Raji (cell line): ENCODE data around the gene S100A13.

Source experiments
- POLR2A ChIP-seq: IDR thresholded peaks from 2 replicates; pipeline ENCODE4 v1.6.1; 2011; ENCODE audit warnings: low read depth, low read length, control low read depth; ENCODE audit not compliant: insufficient read depth

S100A13 gene

DNA sequence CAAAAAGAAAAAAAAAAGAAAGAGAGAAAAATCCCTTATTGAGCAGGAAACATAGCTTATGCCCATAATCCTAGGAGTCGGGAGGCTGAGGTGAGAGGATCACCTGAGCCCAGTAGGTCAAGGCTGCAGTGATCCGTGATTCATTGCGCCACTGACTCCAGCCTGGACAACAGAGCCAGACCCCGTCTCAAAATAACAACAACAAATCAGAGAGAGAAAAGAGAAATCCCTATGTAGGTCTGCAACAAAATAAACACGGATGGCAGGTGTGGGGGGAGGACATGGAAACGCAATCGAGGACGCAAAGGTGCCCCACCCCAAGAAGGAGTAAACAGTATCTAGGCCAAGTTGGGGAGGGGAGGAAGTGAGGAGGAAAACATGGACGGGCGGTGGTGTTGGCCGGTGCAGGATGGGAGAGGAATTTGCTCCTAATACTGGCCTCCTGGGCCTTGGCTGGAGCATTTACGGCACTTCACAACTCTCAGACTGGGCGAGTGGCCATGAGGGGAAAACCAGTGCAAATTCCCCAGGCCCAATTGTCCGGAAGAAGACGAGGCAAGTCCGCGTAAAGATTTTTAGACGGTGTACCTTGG lies 6.0 kb upstream of the S100A13 start:
- no peak for TF ChIP-seq POLR2A

DNA sequence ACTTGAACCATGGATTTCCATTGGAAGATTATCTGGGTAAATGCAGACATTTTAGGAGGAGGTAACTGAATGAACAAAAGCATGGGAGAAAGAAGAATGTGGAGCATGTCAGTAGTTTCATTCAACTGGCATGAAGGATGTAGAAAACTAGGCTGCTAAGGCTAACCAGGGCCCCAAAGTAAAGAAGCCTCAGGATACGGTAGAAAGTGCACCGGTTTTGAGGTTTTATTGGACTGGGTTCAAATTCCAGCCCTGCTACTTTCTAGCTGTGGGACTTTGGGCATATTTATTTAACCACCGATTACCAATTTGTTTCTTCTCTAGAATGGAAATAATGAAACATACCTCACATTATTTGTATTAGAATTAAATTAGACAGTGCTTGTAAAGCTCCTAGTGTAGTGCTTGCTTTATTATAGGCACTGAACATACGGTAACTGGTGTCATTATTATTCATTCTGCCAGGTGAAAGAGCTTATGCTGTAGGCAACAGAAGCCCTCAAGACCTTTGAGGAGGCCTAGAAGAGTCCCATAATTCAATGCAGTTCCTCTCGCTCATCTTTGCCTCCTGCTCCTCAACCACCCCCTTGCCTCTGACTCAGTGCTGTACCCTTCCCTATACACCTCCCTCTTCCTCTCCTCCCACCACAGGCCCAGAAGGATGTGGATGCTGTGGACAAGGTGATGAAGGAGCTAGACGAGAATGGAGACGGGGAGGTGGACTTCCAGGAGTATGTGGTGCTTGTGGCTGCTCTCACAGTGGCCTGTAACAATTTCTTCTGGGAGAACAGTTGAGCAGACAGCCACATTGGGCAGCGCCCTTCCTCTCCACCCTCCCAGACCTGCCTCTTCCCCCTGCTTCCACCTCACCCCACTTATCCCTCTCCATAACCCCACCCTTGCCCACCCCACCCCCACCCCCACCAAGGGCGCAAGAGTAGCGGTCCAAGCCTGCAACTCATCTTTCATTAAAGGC lies 4.0 kb upstream of the S100A13 start:
- TF ChIP-seq POLR2A: no peak

DNA sequence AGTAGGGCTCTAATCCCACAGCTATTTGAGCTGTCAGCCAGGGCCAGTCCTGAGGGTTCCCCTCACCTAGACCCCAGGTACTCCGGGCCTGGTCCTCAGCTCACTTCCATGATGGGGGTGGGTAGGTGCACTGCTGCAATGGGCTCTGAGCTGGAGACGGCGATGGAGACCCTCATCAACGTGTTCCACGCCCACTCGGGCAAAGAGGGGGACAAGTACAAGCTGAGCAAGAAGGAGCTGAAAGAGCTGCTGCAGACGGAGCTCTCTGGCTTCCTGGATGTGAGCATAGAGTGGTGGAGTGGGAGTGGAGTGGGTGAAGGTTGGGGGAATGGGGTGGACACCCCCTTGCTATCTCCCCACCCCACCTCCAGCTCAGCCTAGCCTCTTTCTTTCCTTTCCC lies 3.1 kb upstream of the S100A13 start:
- TF ChIP-seq POLR2A: no peak

DNA sequence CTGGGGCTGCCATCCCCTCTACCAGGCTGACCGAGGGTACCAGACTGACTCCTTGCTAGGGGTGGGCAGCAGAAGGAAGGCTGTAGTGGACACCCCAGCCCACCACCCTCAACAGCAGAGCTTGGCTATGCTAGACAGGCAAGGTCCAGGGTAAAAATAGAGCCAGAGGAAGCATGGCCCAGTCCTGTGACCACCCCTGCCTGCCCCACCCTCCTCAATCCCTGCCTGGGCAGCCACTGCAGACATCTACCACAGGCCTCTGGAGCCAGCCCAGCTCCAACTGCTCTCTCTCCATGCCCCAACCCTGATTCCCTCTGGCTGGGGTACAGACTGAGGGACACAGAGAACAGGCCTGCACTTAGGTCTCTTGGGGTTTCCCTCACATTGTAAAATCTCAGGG lies 2.7 kb upstream of the S100A13 start:
- no peak for TF ChIP-seq POLR2A

DNA sequence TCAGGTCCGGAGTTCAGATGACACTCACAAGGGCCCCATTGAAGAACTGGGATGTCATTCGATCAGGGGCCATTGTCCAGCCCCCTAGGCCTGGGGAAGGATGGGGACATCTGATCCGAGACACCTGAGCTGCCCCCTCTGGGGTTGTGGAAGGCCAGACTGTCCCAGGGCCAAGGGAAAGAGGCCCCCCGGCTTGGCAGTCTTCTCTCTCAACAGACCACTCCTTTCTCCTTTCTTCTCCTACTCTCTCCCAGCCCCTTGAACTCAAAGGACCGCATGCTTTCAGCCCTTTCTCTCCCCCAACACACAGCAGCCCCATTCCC lies 2.0 kb upstream of the S100A13 start:
- no peak for TF ChIP-seq POLR2A

DNA sequence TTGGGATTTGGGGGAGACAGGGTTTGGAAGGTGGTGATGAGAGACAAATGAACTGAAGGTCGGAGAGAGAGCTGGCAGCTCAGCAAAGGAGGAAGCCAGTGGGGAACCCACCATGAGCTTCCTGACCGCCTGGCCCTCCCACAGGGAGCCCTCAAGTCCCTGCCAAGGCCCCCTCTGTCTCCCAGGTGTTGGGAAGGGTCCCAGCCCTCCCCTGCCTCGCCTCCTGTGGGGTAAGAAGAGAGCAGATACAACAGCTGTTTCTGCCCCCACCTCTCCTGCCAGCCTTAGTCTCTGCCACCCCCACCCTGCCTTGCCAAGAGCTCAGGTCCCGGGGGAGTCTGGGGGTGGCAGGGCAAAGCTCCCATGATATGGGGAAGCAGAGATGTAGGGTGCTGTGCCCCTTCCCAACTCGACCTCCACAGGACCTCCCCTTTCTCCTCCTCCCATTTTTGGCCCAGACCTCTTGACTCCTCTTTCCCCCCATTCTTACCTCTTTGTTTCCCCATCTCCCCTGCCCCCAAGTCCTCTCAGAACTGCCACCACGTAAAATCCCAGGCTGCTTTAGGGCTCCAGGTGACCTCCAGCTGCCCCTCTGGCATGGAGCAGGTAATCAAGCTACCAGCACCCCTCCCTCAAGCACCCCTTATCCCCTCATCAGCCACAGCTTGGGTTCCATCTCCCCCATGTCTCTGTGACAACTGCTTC lies 1.5 kb upstream of the S100A13 start:
- no peak for TF ChIP-seq POLR2A

DNA sequence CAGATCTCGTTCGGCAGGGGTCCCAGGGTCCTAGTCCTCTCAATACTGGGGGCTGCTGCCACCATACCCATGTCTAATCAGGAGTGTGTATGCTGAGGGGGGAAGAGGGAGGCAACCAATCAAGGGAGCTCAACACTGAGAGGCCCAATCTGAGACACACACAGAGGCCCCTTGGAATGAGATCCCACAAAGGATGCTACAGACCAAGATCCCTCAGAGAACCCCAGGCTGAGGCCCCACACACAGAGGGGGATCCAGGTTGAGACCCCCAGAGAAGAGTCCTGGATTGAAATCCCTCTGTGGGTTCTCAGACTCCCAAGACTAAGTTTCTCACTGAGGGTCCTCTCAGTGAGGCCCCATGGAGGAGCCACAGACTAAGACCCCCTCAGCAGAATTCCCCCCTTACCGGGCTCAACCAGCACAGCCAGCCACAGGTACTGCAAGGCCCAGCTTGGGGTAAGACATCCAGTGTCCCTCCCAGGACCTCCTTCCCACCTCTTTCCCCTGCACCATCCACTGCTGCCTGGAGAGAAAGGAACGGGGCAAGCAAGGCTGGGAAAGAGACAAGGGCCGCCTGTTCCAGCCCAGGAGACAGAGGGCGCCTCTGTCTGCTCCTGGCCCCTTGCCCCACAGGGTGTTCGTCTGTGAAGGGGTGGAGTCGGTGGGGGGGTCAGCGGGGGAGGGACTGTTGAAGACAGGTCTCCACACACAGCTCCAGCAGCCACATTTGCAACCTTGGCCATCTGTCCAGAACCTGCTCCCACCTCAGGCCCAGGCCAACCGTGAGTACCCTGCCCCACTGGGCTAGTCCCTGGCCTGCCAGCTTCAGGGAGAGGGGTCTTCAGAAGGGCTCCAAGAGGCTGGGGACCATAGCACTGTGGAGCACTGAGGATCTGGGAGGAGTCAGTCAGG lies 666 bp upstream of the S100A13 start, which contains the start of gene S100A1:
TSS of gene S100A1 (plus strand) at position 720 of the 912 bp plus-strand sequence. CDS start 2,088 bp downstream, outside the sequence.
- no peak for TF ChIP-seq POLR2A

DNA sequence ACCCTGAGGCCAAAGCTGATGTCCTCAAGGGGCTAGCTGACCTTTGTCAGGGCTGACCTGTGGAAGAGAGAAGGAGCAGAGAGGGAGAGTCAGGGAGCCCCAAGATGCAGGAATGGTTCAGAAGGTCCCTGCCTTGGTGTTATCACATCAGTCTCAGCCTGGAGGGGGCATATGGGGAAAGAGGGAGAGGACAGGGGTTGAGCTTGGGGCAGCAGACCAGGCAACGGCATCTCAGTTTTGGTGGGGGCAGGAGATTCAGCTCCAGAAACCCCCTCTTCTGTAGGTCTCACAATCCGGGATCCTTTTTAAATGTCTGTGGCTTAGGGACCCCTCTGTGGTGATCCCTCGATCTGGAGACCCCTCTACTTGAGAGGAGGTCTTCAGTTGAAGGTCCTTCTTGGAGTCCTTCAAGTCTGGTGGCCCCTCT lies 815 bp downstream of the S100A13 start:
- no peak for TF ChIP-seq POLR2A

DNA sequence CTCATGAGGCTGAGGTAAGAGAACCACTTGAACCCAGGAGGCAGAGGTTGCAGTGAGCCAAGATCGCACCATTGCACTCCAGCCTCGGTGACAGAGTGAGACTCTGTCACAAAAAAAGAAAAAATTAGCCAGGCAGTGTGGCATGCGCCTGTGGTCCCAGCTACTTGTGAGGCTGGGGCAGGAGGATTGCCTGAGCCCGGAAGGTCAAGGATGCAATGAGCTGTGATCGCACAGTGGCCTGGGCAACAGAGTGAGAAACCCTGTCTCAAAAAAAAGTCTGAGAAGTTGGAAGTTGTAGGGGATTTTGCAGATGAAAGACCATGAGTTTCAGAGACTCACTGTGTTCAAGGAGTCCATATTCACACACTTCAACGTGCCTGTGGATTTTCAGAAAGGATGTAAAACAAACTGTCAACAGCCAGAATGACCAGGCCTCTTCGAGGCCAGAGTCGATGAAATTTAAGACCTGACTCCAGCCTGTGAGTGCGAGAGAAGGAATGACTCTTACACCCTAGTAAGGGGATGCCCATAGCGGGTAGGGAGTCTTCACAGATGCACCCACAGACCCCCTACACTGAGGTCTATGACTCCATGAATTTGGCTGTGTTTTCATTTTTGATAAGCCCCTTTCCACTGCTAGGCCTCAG lies 2.2 kb downstream of the S100A13 start:
- TF ChIP-seq POLR2A: no peak

DNA sequence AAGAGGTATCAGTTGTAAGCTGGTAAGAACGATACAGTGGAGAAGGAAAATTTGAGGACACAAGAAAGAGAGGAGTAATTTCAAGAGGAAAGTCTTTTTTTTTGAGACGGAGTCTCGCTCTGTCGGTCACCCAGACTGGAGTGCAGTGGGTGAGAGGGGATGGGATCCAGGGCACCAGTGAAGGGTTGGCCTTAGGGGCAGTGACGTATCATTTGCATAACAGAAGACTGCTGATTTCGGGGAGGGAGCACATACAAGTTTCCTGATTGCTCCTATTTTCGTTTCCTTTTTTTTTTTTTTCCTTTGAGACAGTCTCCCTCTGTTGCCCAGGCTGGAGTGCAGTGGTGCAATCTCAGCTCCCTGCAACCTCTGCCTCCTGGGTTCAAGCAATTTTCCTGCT lies 4.2 kb downstream of the S100A13 start:
- no peak for TF ChIP-seq POLR2A

DNA sequence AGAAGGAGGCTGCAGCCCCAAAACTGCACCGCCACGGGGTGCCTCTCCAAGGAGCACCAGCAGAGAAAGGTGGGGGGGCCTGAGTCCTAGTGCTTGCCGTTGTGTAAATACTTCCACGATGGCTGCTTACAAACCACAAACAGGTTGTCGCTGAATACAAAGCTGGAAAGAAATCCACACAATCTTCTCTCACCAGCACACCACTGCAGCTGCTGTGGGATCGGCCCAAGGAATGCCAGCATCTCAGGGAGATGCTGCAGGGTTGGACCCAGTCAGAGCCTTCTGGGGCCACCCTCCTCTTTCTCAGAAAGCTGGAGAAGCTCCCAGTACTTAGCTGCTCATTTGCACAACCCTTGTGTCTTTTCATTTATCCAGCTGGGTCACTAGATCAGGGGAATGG lies 8.1 kb downstream of the S100A13 start:
- no peak for TF ChIP-seq POLR2A

DNA sequence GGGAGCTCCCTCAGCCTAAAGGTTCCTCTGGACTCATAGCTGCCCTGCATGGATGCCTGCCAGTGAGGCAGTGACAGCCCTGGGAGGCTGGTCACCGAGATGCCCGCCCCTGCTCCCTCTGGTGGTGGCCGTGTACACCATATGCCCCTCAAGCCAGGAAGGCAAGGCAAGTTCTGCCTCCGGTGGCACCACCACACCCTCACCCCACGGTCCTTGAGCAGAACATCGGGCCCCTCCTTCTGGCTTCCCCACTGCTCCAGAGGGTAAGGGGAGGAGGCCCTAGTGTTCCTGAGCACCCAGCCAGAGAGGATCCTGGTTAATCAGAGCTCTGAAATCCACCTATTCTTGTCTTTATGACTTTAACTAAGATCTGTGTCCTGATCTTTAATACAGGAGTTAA lies 9.6 kb downstream of the S100A13 start:
- TF ChIP-seq POLR2A: no peak

DNA sequence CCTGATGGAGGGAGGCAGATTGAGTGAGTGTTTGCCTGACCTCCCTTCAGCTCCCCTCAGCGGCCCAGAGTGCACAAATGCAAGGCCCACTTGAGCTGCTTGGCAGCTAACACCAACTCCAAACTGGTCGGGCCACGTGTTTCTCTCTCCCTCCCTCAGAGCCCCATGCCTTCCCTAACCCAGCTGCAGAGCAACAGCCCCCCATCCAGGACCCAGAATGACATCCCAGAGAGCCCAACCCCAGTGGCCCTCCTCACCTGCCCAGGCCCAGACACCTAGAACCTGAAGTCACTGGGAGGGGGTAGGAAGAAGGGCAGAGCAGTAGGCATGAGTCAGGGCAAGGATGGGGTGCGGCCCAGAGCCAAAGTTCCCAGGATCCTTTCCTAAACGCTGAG lies 10.4 kb downstream of the S100A13 start:
- TF ChIP-seq POLR2A: no peak
